ENCODE results near the gene TIMM44.
"Not testable (repeated sequence)": the region's sequence is repeated elsewhere in the genome, so short reads cannot be mapped to it uniquely, and the experiment has no call there.

Gene TIMM44

DNA sequence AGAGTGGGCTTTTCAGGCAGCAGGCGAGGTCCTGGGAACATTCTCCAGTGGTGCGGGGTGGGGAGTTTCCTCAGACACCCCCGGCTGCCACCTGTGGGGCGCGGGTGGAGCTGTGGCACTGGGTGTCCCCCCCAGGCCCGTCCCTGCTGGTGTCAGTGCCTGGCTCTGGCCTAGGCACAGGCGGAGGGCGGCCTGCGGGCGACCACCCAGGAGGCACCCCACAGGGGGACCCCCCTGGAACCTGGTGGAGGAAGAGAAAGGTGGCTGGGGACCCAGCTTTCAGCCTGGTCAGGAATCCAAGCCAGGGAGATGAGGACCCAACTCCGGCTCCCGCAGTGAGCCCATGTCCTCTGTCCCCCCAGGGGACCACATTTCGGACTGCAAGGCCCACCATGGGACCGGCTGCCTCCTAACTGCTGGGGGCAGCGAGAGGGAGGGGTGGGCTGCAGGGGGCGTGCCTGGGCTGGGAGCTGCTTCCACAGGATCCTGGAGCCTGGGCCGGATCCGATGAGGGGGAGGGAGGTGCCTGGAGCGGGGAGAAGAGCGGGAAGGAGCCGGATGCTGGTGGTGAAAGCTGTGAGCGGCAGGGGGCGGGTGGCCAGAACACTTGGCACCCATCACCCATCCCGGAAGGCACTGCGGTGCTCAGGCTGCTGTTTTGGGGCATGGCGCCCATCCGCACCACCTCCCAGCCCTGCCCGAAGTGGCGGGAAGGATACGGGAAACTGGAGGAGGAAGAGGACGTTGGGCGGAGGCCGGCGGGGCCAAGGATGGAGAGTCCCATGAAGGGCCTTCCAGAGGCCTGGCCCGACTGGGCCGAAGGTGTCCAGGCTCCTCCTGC is 12.0 kb downstream of the TIMM44 start:
- no peak overlapping the region for H3K27ac ChIP-seq

DNA sequence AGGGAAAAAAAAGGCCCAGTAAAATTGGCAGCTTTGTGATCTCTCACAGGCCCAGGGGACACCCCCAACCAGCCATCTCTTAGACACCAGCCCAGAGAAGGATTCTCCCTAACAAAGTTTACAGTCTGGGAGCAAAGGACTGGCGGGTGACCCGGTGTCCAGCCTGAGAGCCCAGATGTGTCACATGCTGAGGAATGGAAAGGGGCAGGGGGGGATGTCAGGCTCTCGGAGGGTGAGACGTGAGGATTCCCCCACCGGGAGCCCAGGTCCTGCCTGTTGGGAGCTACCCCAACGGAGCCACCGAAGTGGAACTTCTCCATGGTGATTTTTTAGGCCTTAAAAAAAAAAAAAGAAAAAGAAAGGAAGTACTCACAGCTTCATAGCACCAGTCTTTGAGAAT is 12.7 kb downstream of the TIMM44 start:
- no peak overlapping the region for H3K27ac ChIP-seq
- TF ChIP-seq, protein P1, sequence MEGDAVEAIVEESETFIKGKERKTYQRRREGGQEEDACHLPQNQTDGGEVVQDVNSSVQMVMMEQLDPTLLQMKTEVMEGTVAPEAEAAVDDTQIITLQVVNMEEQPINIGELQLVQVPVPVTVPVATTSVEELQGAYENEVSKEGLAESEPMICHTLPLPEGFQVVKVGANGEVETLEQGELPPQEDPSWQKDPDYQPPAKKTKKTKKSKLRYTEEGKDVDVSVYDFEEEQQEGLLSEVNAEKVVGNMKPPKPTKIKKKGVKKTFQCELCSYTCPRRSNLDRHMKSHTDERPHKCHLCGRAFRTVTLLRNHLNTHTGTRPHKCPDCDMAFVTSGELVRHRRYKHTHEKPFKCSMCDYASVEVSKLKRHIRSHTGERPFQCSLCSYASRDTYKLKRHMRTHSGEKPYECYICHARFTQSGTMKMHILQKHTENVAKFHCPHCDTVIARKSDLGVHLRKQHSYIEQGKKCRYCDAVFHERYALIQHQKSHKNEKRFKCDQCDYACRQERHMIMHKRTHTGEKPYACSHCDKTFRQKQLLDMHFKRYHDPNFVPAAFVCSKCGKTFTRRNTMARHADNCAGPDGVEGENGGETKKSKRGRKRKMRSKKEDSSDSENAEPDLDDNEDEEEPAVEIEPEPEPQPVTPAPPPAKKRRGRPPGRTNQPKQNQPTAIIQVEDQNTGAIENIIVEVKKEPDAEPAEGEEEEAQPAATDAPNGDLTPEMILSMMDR (conservative IDR thresholded peaks at IDR 0.05), result no peak

More for the DNA sequence above, 12.0 kb downstream of the TIMM44 start:
- TF ChIP-seq, protein P1 (conservative IDR thresholded peaks at IDR 0.05), result no peak

DNA sequence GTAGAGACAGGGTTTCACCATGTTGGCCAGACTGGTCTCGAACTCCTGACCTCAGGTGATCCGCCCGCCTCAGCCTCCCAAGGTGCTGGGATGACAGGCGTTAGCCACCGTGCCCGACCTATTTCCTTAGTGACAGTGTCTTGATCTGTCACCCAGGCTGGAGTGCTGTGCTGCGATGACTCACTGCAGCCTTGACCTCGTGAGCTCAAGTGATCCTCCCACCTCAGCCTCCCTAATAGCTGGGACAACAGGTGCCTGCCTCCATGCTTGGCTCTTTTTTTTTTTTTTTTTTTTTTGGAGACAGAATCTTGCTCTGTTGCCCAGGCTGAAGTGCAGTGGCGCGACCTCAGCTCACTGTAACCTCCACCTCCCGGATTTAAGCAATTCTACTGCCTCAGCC is 13.4 kb downstream of the TIMM44 start:
- not testable (repeated sequence) for H3K27ac ChIP-seq

DNA sequence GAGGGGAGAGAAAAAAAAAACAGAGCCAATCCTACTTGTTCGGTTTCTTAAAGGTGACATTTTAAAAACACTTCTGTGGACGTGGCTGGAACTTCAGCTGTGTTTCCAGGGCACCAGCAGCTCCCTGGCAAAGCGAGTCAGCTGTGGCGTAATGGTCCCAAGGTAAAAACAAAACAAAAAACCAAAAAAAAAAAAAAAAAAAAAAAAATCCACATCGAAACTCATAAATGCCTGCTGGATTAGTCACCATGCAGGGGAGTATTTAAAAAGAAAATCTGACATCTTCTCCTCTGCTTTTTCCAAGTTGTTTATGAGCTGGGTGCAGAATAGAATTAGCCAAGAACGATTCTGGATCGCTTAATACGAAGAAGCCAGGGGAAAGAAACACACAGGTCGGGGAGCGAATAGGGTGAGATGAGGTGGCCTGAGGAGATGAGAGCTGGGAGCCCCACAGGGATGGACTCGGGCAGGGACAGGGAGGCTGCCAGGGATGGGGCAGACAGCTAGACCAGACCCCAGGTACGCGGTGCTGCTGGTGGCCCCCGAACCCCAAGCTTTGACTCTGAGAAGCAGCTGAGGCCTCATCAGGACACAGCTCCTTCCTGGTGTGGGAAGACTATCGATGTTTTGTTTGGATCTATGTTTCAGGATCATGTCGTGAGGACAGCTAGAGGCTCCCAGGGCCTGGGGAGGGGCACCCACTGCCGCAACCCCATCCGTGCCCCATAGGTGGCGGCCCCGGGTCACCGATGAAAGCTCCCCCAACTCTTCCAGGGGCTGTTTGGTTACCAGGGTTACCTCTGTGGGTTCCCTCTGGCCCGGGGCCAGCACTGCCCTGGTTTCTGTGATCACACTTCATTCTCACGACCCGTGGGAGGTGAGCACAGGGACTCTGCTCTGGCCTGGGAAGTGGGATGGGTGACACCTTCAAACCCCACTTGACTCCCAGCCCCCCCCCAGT is 14.4 kb downstream of the TIMM44 start:
- H3K27ac ChIP-seq, result no peak overlapping the region; the same call in 1 of the 2 replicates
- TF ChIP-seq, protein P1 (conservative IDR thresholded peaks at IDR 0.05), result peak; percentile 27; the same call in 1 of the 2 replicates

DNA sequence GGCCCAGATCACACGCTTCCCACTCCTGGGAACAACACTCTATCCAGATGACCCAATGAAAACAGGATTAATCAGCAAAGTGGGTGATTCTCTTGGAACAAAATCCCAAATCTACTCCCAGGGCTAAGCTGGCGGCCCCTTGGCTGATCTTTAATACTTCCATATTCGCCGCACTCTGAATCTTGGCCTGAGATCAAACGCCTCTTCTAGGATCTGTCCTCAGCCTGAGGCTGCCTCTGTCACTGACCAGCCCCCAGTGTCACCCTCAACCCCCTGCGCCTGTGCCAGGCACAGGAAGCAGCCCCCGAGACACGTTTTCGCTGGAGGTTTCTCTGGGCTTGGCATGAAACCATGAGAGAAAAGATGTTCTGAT is 15.1 kb downstream of the TIMM44 start:
- peak overlapping the region; percentile 11; the same call in 1 of the 2 replicates for H3K27ac ChIP-seq
- TF ChIP-seq, protein P1 (conservative IDR thresholded peaks at IDR 0.05), result no peak

DNA sequence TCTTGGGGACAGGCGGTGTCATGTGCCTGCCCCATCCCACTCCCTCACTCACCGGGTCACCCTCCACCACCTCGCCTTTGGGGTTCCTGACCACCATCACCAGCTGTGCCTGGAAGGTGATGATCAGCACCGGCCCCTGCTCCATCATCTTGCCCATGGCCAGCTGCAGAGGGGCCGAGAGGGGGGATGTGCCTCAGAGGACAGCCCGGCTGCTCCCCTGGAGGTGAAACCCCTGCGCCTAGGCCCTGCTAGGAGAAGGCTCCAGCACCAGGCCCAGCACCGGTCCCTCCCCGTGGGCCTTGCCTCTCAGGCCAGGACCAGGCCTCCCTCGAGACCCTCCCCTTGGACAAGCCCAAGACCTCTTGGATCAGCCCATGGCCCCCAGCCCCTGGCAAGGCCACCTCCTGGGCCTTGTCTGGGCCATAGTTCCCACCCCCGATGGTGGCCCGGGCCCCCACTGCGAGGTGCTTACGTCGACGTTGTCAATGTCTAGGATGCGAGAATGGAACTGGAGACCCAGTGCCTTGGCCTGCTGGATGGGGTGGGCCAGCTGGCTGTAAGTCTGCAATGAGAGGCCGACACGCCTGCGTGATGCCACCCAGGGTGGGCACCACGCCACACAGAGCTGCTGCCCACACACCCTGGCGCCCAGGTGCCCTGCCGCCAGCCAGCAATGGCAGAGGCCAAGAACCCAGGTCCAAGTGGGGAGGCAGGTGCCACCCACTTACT is 15.7 kb downstream of the TIMM44 start:
- H3K27ac ChIP-seq, result peak overlapping the region; percentile 11; the same call in 1 of the 2 replicates
- TF ChIP-seq, protein P1 (conservative IDR thresholded peaks at IDR 0.05), result no peak

DNA sequence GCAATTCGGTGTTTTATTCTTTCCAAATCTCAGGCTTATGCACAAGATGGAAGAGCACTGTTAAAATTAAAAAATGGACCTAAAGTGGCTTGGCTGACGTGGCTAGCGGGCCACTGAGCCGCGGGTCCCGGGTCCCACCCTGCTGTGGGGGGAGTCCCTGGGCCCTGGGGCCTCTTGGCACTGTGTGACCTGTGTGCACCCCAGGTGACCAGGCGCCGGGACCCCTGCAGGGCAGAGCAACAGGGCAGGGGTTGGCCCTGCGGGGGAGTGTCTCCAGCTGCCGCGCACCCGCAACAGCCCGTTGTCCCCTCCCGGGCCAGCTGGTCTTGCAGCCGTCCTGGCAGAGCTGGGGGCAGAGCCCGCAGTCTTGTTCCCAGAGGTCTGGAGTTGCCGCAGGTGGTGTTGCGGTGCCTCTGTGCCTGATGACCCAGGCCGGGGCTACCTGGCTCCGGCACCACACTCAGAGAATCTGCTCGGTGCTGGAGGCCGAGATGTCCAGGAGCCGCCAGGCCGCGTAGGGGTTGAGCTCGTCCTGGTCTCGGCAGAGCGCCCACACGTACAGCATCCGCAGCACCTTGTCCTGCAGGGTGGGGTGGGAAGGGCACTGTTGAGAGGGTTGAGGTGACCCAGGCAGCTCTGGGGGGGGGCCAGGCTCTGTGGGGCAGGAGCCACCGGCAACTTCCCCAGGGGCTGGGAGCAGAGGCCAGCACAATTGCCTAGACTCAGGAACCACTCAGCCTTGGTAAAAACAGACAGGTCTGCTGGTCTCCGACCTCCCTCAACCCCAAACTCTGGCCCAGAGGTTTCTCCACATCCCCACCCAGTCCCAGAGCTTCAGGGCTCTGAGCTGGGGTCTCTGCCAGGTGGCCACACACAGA is 16.5 kb downstream of the TIMM44 start:
- TF ChIP-seq, protein P1 (conservative IDR thresholded peaks at IDR 0.05), result no peak
- no peak overlapping the region for H3K27ac ChIP-seq

Measured in VCaP (cell line).